Daoy (cell line): ENCODE measurements around the gene TJAP1. TPM values are rescaled to one million over a fixed set of nuclear protein-coding genes. Genes with fewer than 3 reads are reported as not detected.

ENCODE experiments used
- DNase-seq: peaks from one replicate; pipeline ENCODE4 v3.0.0-alpha.2; 2015; ENCODE audit warnings: low read depth
- total RNA-seq: library from RNA; depleted of rRNA; stranded (reverse); fragments of >200 nt; shearing (Covaris generic); gene quantifications from 2 replicates; pipeline ENCODE4 v1.2.3, GENCODE V29; 2014; rRNA removed

The TJAP1 gene, protein sequence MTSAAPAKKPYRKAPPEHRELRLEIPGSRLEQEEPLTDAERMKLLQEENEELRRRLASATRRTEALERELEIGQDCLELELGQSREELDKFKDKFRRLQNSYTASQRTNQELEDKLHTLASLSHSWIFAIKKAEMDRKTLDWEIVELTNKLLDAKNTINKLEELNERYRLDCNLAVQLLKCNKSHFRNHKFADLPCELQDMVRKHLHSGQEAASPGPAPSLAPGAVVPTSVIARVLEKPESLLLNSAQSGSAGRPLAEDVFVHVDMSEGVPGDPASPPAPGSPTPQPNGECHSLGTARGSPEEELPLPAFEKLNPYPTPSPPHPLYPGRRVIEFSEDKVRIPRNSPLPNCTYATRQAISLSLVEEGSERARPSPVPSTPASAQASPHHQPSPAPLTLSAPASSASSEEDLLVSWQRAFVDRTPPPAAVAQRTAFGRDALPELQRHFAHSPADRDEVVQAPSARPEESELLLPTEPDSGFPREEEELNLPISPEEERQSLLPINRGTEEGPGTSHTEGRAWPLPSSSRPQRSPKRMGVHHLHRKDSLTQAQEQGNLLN
- 16.8 and 16.9 TPM in 2 replicates for total RNA-seq

DNA sequence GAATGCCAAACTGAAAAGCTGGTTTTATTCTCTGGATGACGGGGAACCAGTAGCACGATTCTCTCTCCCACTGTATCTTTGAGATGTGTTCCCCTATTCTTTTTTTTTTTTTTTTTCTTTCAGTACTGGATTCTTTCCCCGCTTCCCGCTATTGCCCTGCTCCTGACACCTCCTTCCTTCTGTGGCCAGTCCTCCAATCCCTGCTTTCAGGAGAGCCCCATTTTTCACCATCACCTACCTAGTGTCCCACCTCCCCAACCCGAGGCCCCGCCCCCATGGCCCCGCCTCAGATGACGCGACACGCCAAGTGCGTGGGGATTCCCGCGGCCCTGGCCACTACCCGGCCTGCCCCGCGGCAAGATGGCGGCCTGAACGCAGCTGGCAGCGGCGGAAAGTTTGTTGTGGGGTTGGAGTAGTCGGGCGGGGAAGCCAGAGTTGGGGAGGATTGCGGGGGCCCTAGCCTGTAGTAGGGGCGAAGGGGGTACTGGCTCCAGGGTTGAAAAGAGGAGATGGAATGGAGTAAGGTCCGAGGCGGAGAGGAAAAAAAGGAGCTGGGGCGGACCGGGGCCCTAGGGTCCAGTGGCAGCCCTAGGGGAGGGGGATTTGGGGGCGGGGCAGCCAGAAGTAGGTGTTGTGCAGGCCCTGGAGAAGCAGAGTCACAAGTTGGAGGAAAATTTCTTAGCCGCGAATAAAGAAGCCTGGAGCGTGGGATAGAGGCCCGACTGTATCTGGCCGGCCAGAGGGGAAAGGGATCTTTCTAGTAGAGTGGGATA is at the start of gene TJAP1:
TJAP1 (plus strand) TSS at position 336 of the 773 bp plus-strand sequence. CDS start 21,432 bp downstream, outside the sequence.
- DNase-seq: peak; percentile 98

DNA sequence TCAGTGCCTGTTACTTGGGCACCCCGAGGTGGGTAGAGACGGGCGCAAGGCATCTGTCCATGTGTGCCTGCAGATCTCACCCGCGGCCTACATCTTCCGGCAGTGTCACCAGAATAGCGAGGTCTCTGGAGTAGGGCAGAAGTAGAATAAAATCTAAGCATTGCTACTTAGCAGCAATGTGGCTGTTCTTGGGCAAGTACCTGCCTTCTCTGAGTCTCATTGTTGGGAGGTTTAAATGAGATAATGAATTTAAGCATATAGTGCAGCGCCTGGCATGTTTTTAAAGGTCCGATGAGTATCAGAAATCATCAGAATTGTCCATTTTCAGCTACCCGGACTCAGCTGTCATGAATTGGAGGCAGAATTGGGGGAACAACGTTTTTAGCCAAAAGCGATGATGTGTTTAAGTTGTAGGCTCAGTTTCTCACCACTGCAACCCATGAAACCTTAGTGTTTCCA is 49.2 kb upstream of the TJAP1 start:
- DNase-seq: no peak

DNA sequence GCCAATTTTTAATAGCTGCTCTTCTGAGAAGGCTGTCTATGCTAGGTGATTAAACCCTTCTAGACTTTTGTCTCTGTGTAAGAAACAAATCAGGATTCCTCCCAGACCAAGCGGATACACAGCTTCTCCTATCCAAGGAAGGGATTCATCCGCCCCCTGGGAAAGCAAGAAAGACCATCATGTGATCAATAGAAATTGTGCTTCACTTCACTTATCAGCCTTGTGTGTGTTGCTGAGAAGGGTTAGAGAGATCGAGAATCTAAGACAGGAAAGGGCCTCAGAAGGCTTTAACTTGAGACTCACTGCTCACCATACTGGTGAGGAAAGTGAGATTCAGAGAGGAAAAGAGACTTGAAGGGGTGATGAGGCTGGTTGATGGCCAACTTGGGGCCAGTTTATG is 48.5 kb upstream of the TJAP1 start:
- no peak for DNase-seq

DNA sequence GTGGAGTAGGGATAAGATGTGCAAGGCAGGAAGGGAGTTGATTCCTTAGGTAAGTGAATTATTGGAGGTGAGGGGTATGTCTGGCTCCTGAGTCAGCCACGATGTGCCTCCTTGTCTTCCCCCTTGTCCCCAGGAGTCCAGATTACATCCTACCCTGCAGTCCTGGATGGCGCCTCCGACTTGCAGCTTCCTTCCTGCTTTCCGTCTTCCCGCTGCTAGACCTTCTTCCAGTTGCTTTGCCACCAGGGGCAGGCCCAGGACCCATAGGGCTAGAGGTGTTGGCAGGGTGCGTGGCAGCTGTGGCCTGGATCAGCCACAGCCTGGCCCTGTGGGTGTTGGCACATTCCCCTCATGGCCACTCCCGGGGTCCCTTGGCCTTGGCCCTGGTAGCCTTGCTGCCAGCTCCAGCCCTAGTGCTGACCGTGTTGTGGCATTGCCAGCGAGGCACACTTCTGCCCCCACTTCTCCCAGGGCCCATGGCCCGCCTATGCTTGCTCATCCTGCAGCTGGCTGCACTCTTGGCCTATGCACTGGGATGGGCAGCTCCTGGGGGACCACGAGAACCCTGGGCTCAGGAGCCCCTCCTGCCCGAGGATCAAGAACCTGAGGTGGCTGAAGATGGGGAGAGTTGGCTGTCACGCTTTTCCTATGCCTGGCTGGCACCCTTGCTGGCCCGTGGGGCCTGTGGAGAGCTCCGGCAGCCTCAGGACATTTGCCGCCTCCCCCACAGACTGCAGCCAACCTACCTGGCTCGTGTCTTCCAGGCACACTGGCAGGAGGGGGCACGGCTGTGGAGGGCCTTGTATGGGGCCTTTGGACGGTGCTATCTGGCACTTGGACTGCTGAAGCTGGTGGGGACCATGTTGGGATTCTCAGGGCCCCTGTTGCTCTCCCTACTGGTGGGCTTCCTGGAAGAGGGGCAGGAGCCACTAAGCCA is 45.1 kb upstream of the TJAP1 start:
- DNase-seq: no peak

DNA sequence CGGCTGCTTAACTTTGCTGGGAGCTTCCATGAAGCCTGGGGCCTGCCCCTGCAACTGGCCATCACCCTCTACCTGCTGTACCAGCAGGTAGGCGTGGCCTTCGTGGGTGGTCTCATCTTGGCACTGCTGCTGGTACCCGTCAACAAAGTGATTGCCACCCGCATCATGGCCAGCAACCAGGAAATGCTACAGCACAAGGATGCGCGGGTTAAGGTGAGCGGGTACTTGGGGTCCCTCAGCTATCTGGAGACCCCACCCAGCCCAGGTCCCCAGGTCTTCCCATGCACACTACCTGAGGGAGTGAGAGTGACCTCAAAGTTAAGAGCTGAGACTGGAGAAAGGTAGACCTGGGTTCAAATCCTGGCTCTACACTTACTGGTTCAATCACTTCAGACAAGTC is 44.2 kb upstream of the TJAP1 start:
- no peak for DNase-seq

DNA sequence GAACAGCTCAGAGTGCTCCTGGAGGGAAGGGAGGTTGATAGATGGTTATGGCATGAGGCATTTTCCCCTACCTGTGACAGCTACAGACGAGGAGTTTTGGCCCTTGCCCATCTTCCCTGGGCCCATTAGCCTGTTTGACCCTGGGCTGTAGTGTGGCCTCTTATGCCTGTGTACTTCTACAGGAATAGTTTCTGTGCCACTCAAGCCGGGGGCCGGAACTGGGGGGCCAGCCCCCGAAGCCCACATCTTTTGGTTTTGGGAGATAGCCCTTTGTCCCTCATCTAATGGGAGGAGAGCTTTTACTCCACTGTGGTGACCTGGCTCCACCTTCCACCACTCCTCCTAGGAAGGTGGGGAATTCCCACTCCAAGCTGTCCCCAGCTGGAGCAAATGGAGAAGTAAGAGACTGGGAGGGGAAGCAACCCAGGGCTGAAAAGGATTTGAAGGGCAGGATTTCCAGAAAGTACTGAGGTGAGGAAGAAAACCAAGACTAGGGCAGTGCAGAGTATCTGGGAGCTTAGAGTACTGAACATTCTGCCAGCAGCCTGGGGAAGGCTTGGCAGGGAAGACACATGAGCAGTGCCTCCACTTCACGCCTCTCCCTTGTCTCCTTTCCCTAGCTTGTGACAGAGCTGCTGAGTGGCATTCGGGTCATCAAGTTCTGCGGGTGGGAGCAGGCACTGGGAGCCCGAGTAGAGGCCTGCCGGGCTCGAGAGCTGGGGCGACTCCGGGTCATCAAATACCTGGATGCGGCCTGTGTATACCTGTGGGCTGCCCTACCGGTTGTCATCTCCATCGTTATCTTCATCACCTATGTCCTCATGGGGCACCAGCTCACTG is 43.1 kb upstream of the TJAP1 start:
- no peak for DNase-seq

DNA sequence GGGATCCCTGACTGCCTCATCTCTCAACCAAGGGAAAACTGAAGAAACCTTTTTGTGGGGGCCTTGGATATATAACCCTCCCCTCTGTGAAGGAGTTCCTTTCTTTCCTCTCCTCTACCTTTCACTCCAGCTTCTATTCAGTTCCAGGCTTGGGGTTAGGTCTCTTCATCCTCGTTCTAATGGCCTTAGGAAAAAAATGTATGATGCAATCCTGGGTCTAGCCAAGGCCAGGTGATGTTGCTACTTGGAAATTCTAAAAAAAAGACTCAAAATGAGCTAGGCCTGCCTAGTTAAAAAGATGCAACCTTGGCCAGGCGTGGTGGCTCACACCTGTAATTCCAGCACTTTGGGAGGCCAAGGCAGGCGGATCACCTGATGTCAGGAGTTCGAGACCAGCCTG is 42.4 kb upstream of the TJAP1 start:
- no peak for DNase-seq

DNA sequence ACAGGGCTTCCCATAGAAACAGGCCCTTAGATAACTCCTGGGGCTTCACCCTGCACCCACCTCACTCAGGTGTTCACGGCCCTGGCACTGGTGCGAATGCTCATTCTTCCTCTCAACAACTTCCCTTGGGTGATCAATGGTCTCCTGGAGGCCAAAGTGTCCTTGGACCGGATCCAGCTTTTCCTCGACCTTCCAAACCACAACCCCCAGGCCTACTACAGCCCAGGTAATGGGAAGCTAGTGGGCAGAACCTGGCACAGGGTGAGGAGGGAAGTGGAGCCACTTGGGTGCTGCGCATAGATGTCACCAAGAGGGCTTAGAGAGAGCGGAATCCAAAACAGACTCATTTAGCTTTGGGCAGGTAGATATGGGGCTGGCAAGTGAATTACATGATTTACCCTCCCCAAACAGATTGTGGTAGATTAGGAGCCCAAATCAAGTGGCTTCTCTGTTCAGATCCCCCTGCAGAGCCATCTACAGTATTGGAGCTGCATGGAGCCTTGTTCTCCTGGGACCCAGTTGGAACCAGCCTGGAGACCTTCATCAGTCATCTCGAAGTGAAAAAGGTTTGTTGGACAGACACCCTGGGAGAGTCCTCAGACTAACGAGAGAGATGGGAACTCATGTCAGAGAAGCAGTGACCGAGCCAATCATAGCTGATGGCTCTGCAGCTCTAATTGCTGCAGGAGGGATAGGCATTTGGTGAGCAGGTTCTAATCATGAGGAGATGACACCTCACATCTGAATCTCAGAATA is 41.5 kb upstream of the TJAP1 start:
- DNase-seq: no peak

DNA sequence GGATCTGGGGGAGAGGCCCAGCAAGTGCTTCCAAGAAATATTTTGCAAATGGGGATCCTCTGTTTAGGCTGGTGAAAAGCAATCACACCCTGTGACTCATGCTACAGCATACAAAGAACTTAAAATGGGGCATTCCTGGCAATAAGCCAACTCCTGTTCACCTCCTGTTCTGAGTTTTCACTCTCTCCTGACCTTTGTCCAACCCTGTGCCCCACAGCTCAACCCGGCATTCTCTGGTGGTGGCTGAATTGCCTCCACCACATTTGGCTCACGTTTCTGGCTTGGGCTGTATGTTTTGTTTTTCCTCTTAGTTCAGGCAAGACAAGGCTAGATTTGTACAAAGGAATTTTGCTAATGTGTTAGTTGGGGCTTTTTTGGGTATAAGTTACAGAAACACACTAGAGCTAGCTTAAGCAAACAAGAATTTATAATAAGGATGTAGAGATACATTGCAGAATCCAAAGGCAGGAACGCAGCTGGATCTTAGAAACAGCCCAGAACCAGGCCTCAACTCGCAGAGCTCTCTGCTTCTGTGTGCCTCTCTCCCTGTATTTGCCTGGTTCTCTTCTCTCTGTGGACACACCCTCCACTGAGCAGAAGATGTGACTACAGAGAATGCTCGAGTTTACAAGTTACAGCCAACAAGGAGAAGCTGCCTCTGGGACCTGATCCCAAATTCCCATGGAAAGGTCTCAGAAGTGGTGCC is 40.6 kb upstream of the TJAP1 start:
- DNase-seq: peak; percentile 89

DNA sequence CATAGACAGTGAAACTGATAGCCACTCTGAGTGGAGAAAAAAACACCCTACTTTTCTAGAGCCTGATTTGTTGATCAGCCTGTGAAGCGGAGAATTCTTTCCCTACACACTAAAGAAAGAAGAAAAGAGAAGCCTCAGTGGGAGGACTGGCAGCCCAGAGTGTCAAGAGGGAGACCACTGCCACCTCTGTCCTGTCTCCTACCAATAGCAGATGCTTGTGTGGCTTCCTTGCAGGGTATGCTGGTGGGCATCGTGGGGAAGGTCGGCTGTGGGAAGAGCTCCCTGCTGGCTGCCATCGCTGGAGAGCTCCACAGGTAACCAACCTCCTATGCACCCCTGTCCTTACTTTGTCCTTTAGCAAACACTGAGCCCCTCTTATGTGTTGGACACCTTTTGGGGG is 39.7 kb upstream of the TJAP1 start:
- no peak for DNase-seq

DNA sequence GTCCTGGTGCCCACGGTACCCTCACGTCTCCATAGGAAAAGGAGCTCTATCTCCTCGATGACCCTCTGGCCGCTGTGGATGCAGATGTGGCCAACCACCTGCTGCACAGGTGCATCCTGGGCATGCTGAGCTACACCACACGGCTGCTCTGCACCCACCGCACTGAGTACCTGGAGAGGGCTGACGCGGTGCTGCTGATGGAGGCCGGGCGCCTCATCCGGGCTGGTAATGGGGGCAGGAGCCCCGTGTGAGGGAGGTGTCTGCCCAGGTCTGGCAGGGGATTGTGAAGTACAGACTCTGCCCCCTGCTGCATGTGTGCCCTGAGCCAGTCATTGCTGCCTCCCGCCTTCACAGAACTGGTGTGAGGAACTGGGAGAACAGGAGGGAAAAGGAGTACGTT is 34.4 kb upstream of the TJAP1 start:
- DNase-seq: no peak

DNA sequence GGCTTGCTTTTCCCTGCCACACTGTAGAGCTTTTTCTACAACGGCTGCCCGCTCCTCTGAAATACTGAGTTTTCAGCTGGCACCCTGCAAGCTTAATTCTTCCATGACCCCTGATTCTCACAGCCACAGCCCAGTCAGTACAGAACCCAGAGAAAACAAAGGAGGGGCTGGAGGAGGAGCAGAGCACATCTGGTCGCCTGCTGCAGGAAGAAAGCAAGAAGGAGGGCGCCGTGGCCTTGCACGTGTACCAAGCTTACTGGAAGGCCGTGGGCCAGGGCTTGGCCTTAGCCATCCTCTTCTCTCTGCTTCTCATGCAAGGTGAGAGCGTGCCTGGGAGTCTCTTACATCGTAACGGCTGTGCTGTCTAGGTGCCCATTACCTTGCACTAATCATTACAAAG is 33.3 kb upstream of the TJAP1 start:
- DNase-seq: no peak

DNA sequence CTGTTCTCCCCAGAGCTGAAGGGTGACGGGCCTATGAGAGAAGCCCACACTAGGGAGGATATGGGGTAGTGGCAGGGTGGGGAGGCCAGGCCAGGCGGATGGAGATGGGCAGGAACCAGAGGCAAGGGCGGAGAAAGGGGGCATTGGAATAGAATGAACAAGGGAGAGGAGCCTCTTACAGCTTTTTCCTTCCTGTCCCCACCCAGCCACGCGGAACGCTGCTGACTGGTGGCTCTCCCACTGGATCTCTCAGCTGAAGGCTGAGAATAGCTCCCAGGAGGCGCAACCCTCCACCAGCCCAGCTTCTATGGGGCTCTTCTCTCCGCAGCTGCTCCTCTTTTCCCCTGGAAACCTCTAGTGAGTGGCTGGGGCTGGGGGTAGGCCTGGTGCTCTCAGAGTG is 32.8 kb upstream of the TJAP1 start:
- DNase-seq: no peak

DNA sequence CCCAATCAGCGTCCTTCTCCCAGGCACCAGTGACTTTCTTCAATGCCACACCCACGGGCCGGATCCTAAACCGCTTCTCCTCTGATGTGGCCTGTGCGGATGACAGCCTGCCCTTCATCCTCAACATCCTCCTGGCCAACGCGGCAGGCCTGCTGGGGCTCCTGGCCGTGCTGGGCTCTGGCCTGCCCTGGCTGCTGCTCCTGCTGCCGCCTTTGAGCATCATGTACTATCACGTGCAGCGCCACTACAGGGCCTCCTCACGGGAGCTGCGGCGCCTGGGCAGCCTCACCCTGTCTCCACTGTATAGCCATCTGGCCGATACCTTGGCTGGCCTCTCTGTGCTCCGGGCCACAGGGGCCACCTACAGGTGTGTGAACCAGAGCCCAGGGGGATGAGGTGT is 31.8 kb upstream of the TJAP1 start:
- DNase-seq: no peak

DNA sequence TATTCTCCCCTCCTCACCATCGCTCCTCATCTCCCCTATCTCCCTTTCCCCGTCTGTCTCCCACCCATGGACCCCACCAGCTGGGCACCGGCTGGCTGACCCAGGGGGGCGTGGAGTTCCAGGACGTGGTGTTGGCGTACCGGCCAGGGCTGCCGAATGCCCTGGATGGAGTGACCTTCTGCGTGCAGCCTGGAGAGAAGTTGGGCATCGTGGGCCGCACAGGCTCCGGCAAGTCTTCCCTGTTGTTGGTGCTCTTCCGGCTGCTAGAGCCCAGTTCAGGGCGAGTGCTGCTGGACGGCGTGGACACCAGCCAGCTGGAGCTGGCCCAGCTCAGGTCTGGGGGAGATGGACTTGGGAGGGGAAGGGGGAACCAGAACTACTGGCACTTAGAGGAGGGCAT is 29.8 kb upstream of the TJAP1 start:
- DNase-seq: no peak

DNA sequence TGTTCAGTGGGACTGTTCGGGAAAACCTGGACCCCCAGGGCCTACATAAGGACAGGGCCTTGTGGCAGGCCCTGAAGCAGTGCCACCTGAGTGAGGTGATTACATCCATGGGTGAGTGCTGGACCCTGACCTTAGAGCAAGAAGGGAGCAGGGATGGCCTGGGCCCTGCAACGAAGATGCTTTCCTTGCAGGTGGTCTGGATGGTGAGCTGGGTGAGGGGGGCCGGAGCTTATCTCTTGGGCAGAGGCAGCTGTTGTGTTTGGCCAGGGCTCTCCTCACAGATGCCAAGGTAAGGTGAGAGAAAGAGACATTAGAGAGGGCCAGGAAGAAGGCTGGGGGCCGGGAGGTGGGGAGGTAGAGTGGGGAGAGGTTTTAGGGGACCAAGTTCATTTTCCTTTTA is 28.5 kb upstream of the TJAP1 start:
- DNase-seq: no peak

DNA sequence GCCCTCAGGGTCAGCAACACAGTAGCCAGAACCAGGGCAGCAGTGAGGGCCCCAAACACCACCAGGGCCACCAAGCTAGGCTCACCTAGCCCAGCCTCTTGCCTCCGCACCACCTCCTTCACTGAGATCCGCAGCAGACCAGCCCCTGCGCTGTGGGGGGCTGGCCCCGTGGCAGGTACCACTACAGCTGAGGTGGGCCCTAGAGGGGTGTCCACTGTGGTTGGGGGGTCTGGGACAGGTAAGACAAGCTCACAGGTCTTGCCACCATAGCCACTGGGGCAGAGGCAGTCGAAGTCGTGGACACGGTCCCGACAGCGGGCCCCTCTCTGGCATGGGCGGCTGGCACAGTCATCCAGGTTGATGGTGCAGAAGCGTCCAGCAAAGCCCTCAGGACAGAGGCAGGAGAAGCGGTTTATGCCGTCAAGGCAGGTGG is 26.7 kb upstream of the TJAP1 start:
- no peak for DNase-seq

DNA sequence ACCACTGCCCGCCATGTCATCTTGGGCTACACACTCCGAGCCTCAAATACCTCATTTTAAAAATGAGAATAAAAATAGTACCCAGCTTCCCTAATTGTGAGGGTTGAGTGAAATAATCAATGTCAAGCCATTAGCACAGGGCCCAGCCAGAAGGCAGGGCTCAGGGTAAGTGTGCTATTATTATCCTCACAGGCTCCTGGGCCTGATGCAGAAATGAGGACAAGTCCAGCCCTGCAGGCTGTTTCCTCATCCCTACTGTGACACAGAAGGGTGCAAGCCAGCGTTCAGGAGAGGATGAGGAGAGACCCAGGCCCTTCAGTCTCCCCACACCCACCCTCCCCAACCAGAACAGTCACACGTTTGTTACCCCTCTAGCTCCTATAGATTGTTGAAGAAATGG is 26.0 kb upstream of the TJAP1 start:
- no peak for DNase-seq

DNA sequence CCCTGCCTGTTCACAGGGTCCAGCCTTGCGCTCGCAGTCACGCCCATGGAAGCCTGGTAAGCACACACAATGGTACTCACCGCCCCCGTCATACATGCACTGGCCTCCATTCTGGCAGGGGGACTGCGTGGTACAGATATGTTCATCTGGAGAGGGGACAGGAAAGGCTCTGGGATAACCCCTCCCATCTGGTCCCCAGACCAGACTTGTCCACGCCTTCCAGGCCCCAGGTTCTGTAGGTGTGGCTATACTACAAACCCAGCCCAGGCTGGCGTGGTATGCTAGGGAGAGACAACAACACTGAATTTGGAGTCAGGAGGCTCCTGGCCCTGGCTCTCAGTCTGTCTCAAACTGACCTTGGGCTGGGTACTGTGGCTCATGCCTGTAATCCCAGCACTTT is 25.4 kb upstream of the TJAP1 start:
- DNase-seq: no peak
